Neuronal stem cell (in vitro differentiated cells): ENCODE measurements around the gene MICAL2.

Source experiments
- DNase-seq: peaks from one replicate; pipeline ENCODE4 v3.0.0-alpha.2; 2013; ENCODE audit warnings: low spot score
- H2AFZ ChIP-seq: one replicate; pipeline ENCODE4 v1.6.1; 2013; ENCODE audit warnings: mild to moderate bottlenecking, low read length, inconsistent platforms
- H2AK5ac ChIP-seq: 2 replicates; pipeline ENCODE4 v1.6.1; 2013; ENCODE audit warnings: low read depth, mild to moderate bottlenecking, inconsistent platforms, low read length, moderate library complexity, mixed read lengths
- H2BK120ac ChIP-seq: 2 replicates; pipeline ENCODE4 v1.6.1; 2013; ENCODE audit warnings: low read depth, mild to moderate bottlenecking, inconsistent platforms, low read length, moderate library complexity, mixed read lengths
- H2BK12ac ChIP-seq: one replicate; pipeline ENCODE4 v1.6.1; 2013; ENCODE audit warnings: low read length, inconsistent platforms
- H2BK15ac ChIP-seq: 2 replicates; pipeline ENCODE4 v1.6.1; 2013; ENCODE audit warnings: mild to moderate bottlenecking, low read length, inconsistent platforms, mixed read lengths
- H2BK5ac ChIP-seq: one replicate; pipeline ENCODE4 v1.6.1; 2013; ENCODE audit warnings: inconsistent platforms, mild to moderate bottlenecking, low read length, moderate library complexity
- H3K14ac ChIP-seq: one replicate; pipeline ENCODE4 v1.6.1; 2013; ENCODE audit warnings: low read length, inconsistent platforms
- H3K18ac ChIP-seq: 2 replicates; pipeline ENCODE4 v1.6.1; 2013; ENCODE audit warnings: low read length, inconsistent platforms
- H3K23ac ChIP-seq: 2 replicates; pipeline ENCODE4 v1.6.1; 2013; ENCODE audit warnings: low read depth, mild to moderate bottlenecking, mixed read lengths, low read length, inconsistent platforms; ENCODE audit not compliant: poor library complexity
- H3K27ac ChIP-seq: replicated peaks from 3 replicates; pipeline ENCODE4 v1.5.1; 2013; ENCODE audit warnings: low read length, inconsistent platforms
- H3K27me3 ChIP-seq, 3 experiments: 2 replicates each; pipeline ENCODE4 v1.6.1; 2013; ENCODE audit warnings: low read length in 3 of 3, mild to moderate bottlenecking in 2 of 3, inconsistent platforms in 1 of 3, low read depth in 1 of 3, mixed read lengths in 1 of 3, moderate library complexity in 1 of 3; ENCODE audit not compliant: control insufficient read depth in 3 of 3, insufficient read depth in 3 of 3
- H3K36me3 ChIP-seq, 2 donors: replicated peaks in 1 of 2; 2 replicates each; pipeline ENCODE4 v1.6.1; 2013; ENCODE audit warnings: low read length in 2 of 2; ENCODE audit not compliant: control insufficient read depth in 2 of 2, insufficient read depth in 2 of 2
- H3K4ac ChIP-seq: 2 replicates; pipeline ENCODE4 v1.6.1; 2013; ENCODE audit warnings: inconsistent platforms, mild to moderate bottlenecking, low read length, moderate library complexity
- H3K4me1 ChIP-seq, 2 donors: 1 replicate in 1 of 2; 2 replicates in 1 of 2; pipeline ENCODE4 v1.6.1; 2013; ENCODE audit warnings: low read length in 2 of 2, low read depth in 1 of 2; ENCODE audit not compliant: control insufficient read depth in 2 of 2, insufficient read depth in 1 of 2
- H3K4me2 ChIP-seq: one replicate; pipeline ENCODE4 v1.6.1; 2013; ENCODE audit warnings: mild to moderate bottlenecking, low read length, inconsistent platforms; ENCODE audit not compliant: insufficient read depth, poor library complexity, severe bottlenecking
- H3K4me3 ChIP-seq, 2 donors: 2 replicates each; pipeline ENCODE4 v1.5.1; 2013; ENCODE audit warnings: low read length in 2 of 2, mild to moderate bottlenecking in 2 of 2, inconsistent platforms in 1 of 2, moderate library complexity in 1 of 2
- H3K79me1 ChIP-seq: one replicate; pipeline ENCODE4 v1.6.1; 2013; ENCODE audit warnings: low read depth, mild to moderate bottlenecking, inconsistent platforms, low read length, moderate library complexity
- H3K9ac ChIP-seq: one replicate; pipeline ENCODE4 v1.6.1; 2013; ENCODE audit warnings: mild to moderate bottlenecking, low read depth, low read length, inconsistent platforms; ENCODE audit not compliant: poor library complexity
- H3K9me3 ChIP-seq, 2 donors: replicated peaks in 1 of 2; 2 replicates each; pipeline versions ENCODE3 to v1.6.1; 2013; ENCODE audit warnings: low read length in 2 of 2, mild to moderate bottlenecking in 2 of 2, inconsistent platforms in 1 of 2, low read depth in 1 of 2, mixed read lengths in 1 of 2, moderate library complexity in 1 of 2; ENCODE audit not compliant: control insufficient read depth in 2 of 2, insufficient read depth in 1 of 2
- H4K8ac ChIP-seq: one replicate; pipeline ENCODE4 v1.6.1; 2013; ENCODE audit warnings: low read depth, mild to moderate bottlenecking, inconsistent platforms, low read length, moderate library complexity
- H4K91ac ChIP-seq: one replicate; pipeline ENCODE4 v1.6.1; 2013; ENCODE audit warnings: low read length, low read depth, mild to moderate bottlenecking, inconsistent platforms; ENCODE audit not compliant: poor library complexity
- WGBS, 2 donors: extraction: QIAGEN DNeasy Blood & Tissue Kit; methylation state at CpG; one replicate each; pipeline ENCODE4 v1.1.7; 2013; ENCODE audit warnings: missing lambda C conversion rate in 2 of 2, mixed read lengths in 1 of 2; ENCODE audit not compliant: insufficient read length in 2 of 2, insufficient replicate concordance in 1 of 2; ENCODE audit errors: extremely low coverage in 2 of 2; 5-methylcytosine and 5-hydroxymethylcytosine counted together

MICAL2 gene

GRCh38 chr11:12137005-12137690, 26.8 kb downstream of the MICAL2 start:
- no peaks in the 10 kb centered on the region for H3K36me3 ChIP-seq
- peak overlapping the region; percentile 45 for H3K9ac ChIP-seq
- H3K9me3 ChIP-seq, result no peaks in the 10 kb centered on the region
- no peak overlapping the region for H2AFZ ChIP-seq
- no peak overlapping the region for H4K8ac ChIP-seq
- no CpG with 5 or more reads among the region's 12 CpGs for WGBS, 2 donors
- H3K27ac ChIP-seq, result no peak overlapping the region
- no peak for DNase-seq
- H3K79me1 ChIP-seq, result no peaks in the 10 kb centered on the region
- H3K4me2 ChIP-seq, result no peak overlapping the region
- no peak overlapping the region for H3K23ac ChIP-seq
- no peak overlapping the region for H2AK5ac ChIP-seq
- no peak overlapping the region for H3K14ac ChIP-seq
- no peaks in the 10 kb centered on the region for H3K27me3 ChIP-seq
- no peak overlapping the region for H2BK15ac ChIP-seq
- peak overlapping the region; percentile 38 for H3K18ac ChIP-seq
- H4K91ac ChIP-seq, result no peak overlapping the region
- H3K4me3 ChIP-seq, result no peak overlapping the region
- H3K4ac ChIP-seq, result no peak overlapping the region
- no peak overlapping the region for H2BK12ac ChIP-seq
- peaks cover 6 to 10% of the 10 kb centered on the region in 2 donors for H3K4me1 ChIP-seq
- H2BK120ac ChIP-seq, result no peak overlapping the region
- H2BK5ac ChIP-seq, result peak overlapping the region; percentile 14

GRCh38 chr11:12137938-12138731, 27.7 kb downstream of the MICAL2 start:
- Histone ChIP-seq H2BK120ac (no peak overlapping the region), H2BK15ac (peak overlapping the region; percentile 23), H4K91ac (no peak overlapping the region), H3K79me1 (no peaks in the 10 kb centered on the region), H3K4me3 (no peak overlapping the region), H2AFZ (peak overlapping the region; percentile 68), H4K8ac (no peak overlapping the region), H2BK12ac (no peak overlapping the region), H3K23ac (no peak overlapping the region), H3K14ac (no peak overlapping the region), H2AK5ac (peak overlapping the region; percentile 14), H3K27me3 (no peaks in the 10 kb centered on the region), H3K36me3 (no peaks in the 10 kb centered on the region), H3K18ac (peak overlapping the region; percentile 53), H3K9me3 (no peaks in the 10 kb centered on the region), H3K4ac (no peak overlapping the region), H3K4me2 (no peak overlapping the region), H2BK5ac (no peak overlapping the region), H3K27ac (no peak overlapping the region), H3K9ac (no peak overlapping the region), H3K4me1 (peaks cover 6 to 10% of the 10 kb centered on the region in 2 donors)
- DNase-seq, result no peak
- no CpG with 5 or more reads among the region's 13 CpGs for WGBS, 2 donors

GRCh38 chr11:12139144-12139881, 28.9 kb downstream of the MICAL2 start:
- Histone ChIP-seq H2BK120ac (no peak overlapping the region), H2BK12ac (no peak overlapping the region), H2BK5ac (no peak overlapping the region), H3K4me2 (no peak overlapping the region), H3K23ac (peak overlapping the region; percentile 14), H3K4ac (no peak overlapping the region), H4K8ac (no peak overlapping the region), H3K27ac (no peak overlapping the region), H3K27me3 (no peaks in the 10 kb centered on the region), H2BK15ac (no peak overlapping the region), H3K4me1 (peaks cover 6 to 10% of the 10 kb centered on the region in 2 donors), H3K36me3 (no peaks in the 10 kb centered on the region), H3K79me1 (no peaks in the 10 kb centered on the region), H3K9ac (no peak overlapping the region), H4K91ac (no peak overlapping the region), H3K18ac (no peak overlapping the region), H3K9me3 (no peaks in the 10 kb centered on the region), H3K14ac (no peak overlapping the region), H2AFZ (no peak overlapping the region), H3K4me3 (no peak overlapping the region), H2AK5ac (no peak overlapping the region)
- WGBS, 2 donors, result no CpG with 5 or more reads among the region's 12 CpGs
- DNase-seq, result no peak
